Thyroid gland (tissue), 4 donors: ENCODE results near the gene FOSL2. TPM values are rescaled to one million over a fixed set of nuclear protein-coding genes. Genes with fewer than 3 reads are reported as not detected.
A peak's percentile ranks its signal among the peaks of the same experiment; 100 is the strongest.

Experiments used
- DNase-seq, 2 donors: peaks; one replicate each; pipeline ENCODE4 v3.0.0-alpha.2; 2019
- H3K27ac ChIP-seq, 3 donors: fragments of 200-600 bp; sonication (generic); 1 replicate in 2 of 3; 2 replicates in 1 of 3; pipeline ENCODE4 v1.5.1; 2016 to 2019; ENCODE audit warnings: mild to moderate bottlenecking in 1 of 3, moderate library complexity in 1 of 3
- H3K27me3 ChIP-seq: fragments of 200-600 bp; sonication (generic); one replicate; pipeline ENCODE4 v1.5.1; 2019
- H3K36me3 ChIP-seq, 2 donors: fragments of 200-600 bp; sonication (generic); one replicate each; pipeline ENCODE4 v1.5.1; 2016 to 2019
- H3K4me1 ChIP-seq, 2 donors: fragments of 200-600 bp; sonication (generic); one replicate each; pipeline ENCODE4 v1.5.1; 2017 to 2019
- H3K4me3 ChIP-seq, 3 donors: fragments of 200-600 bp; sonication (generic); replicated peaks in 1 of 3; 1 replicate in 2 of 3; 2 replicates in 1 of 3; pipeline ENCODE4 v1.5.1; 2016; ENCODE audit warnings: mild to moderate bottlenecking in 1 of 3
- H3K9me3 ChIP-seq: fragments of 200-600 bp; sonication (generic); one replicate; pipeline ENCODE4 v1.5.1; 2017
- POLR2A ChIP-seq, 2 donors: fragments of 450-650 bp; IDR thresholded peaks; one replicate each; pipeline ENCODE4 v1.6.1; 2017; ENCODE audit warnings: antibody characterized with exemption in 2 of 2, mild to moderate bottlenecking in 2 of 2, moderate library complexity in 1 of 2
- WGBS, 2 donors: methylation state at CpG; one replicate each; pipeline ENCODE4 v1.1.5; 2017; 5-methylcytosine and 5-hydroxymethylcytosine counted together
- intact Hi-C: fragments of 100-400 bp; cut with DNase I; formaldehyde crosslinking; loops from one replicate; pipeline ENCODE4 v1.15.1; 2023
- total RNA-seq, 4 donors: library from RNA; depleted of rRNA; stranded (reverse); fragments of >200 nt; gene quantifications; one replicate each; pipeline ENCODE4 v1.2.3, GENCODE V29; 2016
- TF ChIP-seq, protein P1 (sequence below), 6 experiments: fragments of 200-600 bp in 3 of 6; fragments of 450-650 bp in 3 of 6; sonication (generic) in 3 of 6; IDR thresholded peaks; one replicate each; pipeline ENCODE4 v1.5.1; 2016 to 2019; ENCODE audit warnings: antibody characterized with exemption in 6 of 6, mild to moderate bottlenecking in 2 of 6, inconsistent platforms in 1 of 6, moderate library complexity in 1 of 6

The FOSL2 gene
- total RNA-seq, 4 donors from 2014 or later, result 30.7 to 85.1 (median 40.6) TPM

DNA sequence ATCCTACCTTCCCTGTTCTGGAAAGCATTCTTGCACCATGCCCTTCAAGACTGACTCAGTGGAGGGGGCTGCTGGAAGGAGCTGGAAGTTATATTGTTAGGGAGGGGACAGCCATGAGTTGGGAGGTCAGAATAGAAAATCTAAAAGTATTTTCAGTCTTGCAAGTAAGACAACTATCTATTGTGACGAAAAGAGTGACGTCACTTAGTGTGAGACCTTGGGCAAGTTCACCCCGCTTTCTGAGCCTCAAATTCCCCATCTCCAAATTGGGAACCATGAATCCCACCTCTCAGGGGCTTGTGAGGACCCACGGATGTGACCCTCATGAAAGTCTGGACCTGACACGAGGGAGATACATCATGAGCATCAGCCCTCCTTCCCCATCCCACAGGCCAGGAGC lies 46.5 kb downstream of the FOSL2 start:
- intact Hi-C loops, result no loop called here
- WGBS, 2 donors, result 81 to 84% methylated on average over 5 of the region's 5 CpGs
- no peaks in the 10 kb centered on the region for H3K36me3 ChIP-seq
- DNase-seq, result no peak
- H3K4me3 ChIP-seq, result no peak overlapping the region
- no peaks in the 10 kb centered on the region for H3K9me3 ChIP-seq
- no peak overlapping the region for H3K27ac ChIP-seq
- no peaks in the 10 kb centered on the region for H3K27me3 ChIP-seq
- no peak for TF ChIP-seq POLR2A (IDR thresholded peaks at IDR 0.05)
- TF ChIP-seq, protein P1, sequence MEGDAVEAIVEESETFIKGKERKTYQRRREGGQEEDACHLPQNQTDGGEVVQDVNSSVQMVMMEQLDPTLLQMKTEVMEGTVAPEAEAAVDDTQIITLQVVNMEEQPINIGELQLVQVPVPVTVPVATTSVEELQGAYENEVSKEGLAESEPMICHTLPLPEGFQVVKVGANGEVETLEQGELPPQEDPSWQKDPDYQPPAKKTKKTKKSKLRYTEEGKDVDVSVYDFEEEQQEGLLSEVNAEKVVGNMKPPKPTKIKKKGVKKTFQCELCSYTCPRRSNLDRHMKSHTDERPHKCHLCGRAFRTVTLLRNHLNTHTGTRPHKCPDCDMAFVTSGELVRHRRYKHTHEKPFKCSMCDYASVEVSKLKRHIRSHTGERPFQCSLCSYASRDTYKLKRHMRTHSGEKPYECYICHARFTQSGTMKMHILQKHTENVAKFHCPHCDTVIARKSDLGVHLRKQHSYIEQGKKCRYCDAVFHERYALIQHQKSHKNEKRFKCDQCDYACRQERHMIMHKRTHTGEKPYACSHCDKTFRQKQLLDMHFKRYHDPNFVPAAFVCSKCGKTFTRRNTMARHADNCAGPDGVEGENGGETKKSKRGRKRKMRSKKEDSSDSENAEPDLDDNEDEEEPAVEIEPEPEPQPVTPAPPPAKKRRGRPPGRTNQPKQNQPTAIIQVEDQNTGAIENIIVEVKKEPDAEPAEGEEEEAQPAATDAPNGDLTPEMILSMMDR (IDR thresholded peaks at IDR 0.05), result no peak
- no peaks in the 10 kb centered on the region for H3K4me1 ChIP-seq

DNA sequence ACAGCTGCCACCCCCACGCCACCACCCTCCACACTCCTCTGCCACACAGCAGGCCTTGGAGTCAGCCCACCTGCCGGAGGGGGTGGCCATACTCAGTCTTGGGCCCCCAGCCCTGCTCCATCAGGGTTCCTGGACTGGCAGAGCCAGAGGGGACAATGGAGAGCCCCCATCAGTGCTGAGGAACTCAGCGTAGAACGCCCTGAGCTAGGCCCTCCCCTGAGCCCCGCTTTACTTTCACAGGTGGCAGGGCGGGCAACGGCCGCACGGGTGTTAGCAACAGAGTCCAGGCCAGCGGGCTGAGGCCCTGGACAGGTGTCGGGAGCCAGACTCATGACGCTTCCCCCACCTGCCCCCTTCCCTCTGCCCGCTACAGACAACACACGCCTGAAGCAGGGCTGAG lies 47.1 kb downstream of the FOSL2 start:
- intact Hi-C loops, result no loop called here
- DNase-seq, result no peak
- Histone ChIP-seq H3K27me3 (no peaks in the 10 kb centered on the region), H3K27ac (no peak overlapping the region), H3K9me3 (no peaks in the 10 kb centered on the region), H3K4me3 (no peak overlapping the region), H3K36me3 (no peaks in the 10 kb centered on the region), H3K4me1 (no peaks in the 10 kb centered on the region)
- TF ChIP-seq, protein P1 (IDR thresholded peaks at IDR 0.05), result no peak
- no peak for TF ChIP-seq POLR2A (IDR thresholded peaks at IDR 0.05)
- WGBS, 2 donors, result 91 to 92% methylated on average over 4 to 14 of the region's 14 CpGs

DNA sequence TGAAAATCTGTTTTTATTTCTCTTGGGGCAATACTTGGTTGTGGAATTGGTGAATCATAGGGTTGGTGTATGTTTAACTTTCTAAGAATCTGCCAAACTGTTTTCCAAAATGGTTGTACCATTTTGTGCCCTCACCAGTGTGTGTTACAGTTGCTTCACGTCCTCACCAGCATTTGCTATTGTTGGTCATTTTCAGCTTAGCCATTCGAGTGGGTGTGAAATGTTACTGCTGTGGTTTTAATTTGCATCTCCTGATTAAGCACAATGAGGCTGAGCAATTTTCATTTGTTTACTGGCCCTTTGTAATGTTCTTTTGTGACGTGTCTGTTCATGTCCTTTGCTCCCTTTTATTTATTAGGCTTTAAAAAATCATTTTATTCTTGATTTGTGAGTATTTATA lies 49.7 kb downstream of the FOSL2 start:
- WGBS, 2 donors, result 82 to 87% methylated on average over 3 of the region's 3 CpGs
- Histone ChIP-seq H3K36me3 (no peaks in the 10 kb centered on the region), H3K9me3 (no peaks in the 10 kb centered on the region), H3K4me3 (no peak overlapping the region), H3K4me1 (peaks cover 5 to 9% of the 10 kb centered on the region in 2 donors), H3K27ac (no peak overlapping the region), H3K27me3 (no peaks in the 10 kb centered on the region)
- DNase-seq, result no peak
- TF ChIP-seq, protein P1 (IDR thresholded peaks at IDR 0.05), result no peak
- TF ChIP-seq POLR2A (IDR thresholded peaks at IDR 0.05), result no peak
- intact Hi-C loops, result no loop called here

DNA sequence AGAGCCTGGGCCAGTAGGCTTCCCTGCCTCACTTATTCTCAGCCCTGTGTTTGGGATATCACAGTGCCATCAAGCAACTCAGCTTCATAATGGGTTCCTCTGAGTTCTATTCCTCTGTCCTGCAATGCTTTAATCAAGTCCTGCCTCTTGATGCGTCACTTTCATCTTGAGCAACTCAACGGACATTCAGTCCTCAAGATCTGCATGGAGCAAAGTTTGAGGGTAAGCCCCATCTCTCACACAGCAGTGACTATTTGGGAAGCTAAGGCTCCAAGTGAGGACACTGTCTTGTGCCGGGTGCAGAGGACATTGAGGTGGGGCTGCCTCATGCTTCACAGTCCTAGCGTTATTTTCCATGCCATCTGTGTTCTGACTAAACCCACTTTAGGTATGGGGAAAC lies 52.3 kb downstream of the FOSL2 start:
- intact Hi-C loops, result no loop called here
- Histone ChIP-seq H3K27ac (no peak overlapping the region), H3K36me3 (no peaks in the 10 kb centered on the region), H3K4me3 (no peak overlapping the region), H3K9me3 (no peaks in the 10 kb centered on the region), H3K27me3 (no peaks in the 10 kb centered on the region), H3K4me1 (peaks cover 5 to 9% of the 10 kb centered on the region in 2 donors)
- no peak for TF ChIP-seq POLR2A (IDR thresholded peaks at IDR 0.05)
- TF ChIP-seq, protein P1 (IDR thresholded peaks at IDR 0.05), result no peak
- WGBS, 2 donors, result 81 to 89% methylated on average over 4 of the region's 4 CpGs
- no peak for DNase-seq

DNA sequence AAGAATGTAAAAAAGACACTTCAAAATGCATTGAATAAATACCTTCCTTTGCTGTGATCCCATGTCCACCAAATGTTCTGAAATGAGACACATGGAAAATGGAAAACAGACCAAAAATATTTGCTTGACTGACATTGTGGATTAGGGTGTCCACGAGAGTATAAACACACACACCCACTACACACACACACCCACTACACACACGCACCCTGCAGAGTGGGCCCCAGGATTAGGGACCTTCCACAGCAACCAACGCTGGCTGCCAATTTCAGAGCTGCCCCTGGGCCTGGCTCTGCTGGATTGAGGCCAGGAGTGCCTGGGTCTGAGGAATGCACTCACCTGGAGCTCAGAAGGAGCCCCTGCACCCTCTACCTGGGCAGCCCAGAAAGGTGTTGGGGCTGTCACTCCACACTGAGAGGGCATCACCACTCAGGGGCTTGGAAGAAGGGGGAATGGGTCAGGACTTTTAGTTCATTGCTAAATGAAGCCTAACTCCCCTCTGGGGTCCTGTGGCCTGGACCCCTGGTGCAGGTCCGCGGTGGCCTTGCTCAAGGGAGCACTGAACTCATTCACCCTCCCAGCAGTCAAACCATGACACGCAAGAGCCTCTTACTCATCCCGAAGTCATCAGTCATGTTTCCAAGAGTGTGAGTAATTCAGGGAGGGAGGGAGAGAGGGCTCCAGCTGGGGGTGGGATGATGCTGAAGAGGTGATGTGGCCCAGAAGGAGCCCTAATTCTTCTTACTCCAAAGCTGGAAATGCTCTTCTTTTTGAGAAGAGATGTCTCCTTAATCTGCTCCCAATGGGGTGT lies 53.0 kb downstream of the FOSL2 start:
- DNase-seq, result peak; percentile 70 to 77
- Histone ChIP-seq H3K4me3 (no peak overlapping the region), H3K4me1 (peaks cover 5 to 9% of the 10 kb centered on the region in 2 donors), H3K9me3 (no peaks in the 10 kb centered on the region), H3K27ac (no peak overlapping the region), H3K36me3 (no peaks in the 10 kb centered on the region), H3K27me3 (no peaks in the 10 kb centered on the region)
- intact Hi-C loops, result no loop called here
- WGBS, 2 donors, result 43 to 56% methylated on average over 7 of the region's 7 CpGs
- TF ChIP-seq POLR2A (IDR thresholded peaks at IDR 0.05), result no peak
- TF ChIP-seq, protein P1 (IDR thresholded peaks at IDR 0.05), result no peak
